K562 (cell line): ENCODE measurements around the gene HEMK1. TPM values are rescaled to one million over a fixed set of nuclear protein-coding genes. Genes with fewer than 3 reads are reported as not detected.

ENCODE experiments used
- ELF4 ChIP-seq: fragments of 450-650 bp; formaldehyde crosslinking; IDR thresholded peaks from 2 replicates; pipeline ENCODE4 v1.4.0; 2022; ENCODE audit warnings: missing genetic modification characterization
- MAFK ChIP-seq: IDR thresholded peaks from 2 replicates; pipeline ENCODE4 v1.6.1; 2011; ENCODE audit warnings: low read length, improper control_type of control experiment
- NCOA6 ChIP-seq: fragments of 450-650 bp; IDR thresholded peaks from 2 replicates; pipeline ENCODE4 v1.6.1; 2017; ENCODE audit warnings: mild to moderate bottlenecking
- NR4A1 ChIP-seq, 2 experiments: fragments of 250-450 bp in 1 of 2; fragments of 450-650 bp in 1 of 2; sonication (Bioruptor Pico) in 1 of 2; IDR thresholded peaks; 2 replicates each; pipeline versions ENCODE4 v1.4.0 to v1.6.1; 2016 to 2020; ENCODE audit warnings: mild to moderate bottlenecking in 2 of 2, missing compliant biosample characterization in 1 of 2, missing genetic modification characterization in 1 of 2, moderate library complexity in 1 of 2
- ZNF551 ChIP-seq: fragments of 250-450 bp; sonication (Bioruptor Pico); IDR thresholded peaks from 2 replicates; pipeline ENCODE4 v1.5.0; 2021; ENCODE audit warnings: mild to moderate bottlenecking, moderate library complexity
- polyA plus RNA-seq, 8 experiments: library from polyadenylated mRNA; depleted of rRNA in 4 of 8; stranded (reverse) in 5 of 8; unstranded in 3 of 8; fragments of >200 nt; fragmentation: Nextera tagmentation in 2 of 8; fragmentation: Illumina TruSeq in 1 of 8; extraction: Ambion mirVana in 2 of 8; extraction: Trizol in 1 of 8; gene quantifications; 2 replicates each; pipeline versions ENCODE4 v1.2.1 to v1.2.3, GENCODE V29; 2011 to 2014; ENCODE audit warnings: inconsistent platforms in 1 of 8, missing spikeins in 1 of 8
- total RNA-seq, 7 experiments: library from RNA; depleted of rRNA in 6 of 7; stranded (reverse); fragments of >200 nt in 6 of 7; fragmentation: Illumina TruSeq in 2 of 7; extraction: Trizol in 2 of 7; gene quantifications; 2 replicates each; pipeline versions ENCODE4 v1.2.1 to v1.2.3, GENCODE V29; 2011 to 2021; ENCODE audit warnings: low replicate concordance in 1 of 7
- TF ChIP-seq, protein P1 (sequence below): fragments of 150-350 bp; IDR thresholded peaks from 2 replicates; pipeline ENCODE4 v1.6.1; 2014; ENCODE audit warnings: low read depth, mild to moderate bottlenecking, low read length, borderline replicate concordance
- TF ChIP-seq, protein P2 (sequence below), 2 experiments: IDR thresholded peaks; 2 replicates each; pipeline ENCODE4 v1.6.1; 2012; ENCODE audit warnings: improper control_type of control experiment in 2 of 2, low read depth in 2 of 2, low read length in 2 of 2, borderline replicate concordance in 1 of 2
- TF ChIP-seq, protein P3 (sequence below), 2 experiments: fragments of 450-650 bp in 1 of 2; sonication (generic) in 1 of 2; formaldehyde crosslinking in 1 of 2; IDR thresholded peaks in 1 of 2; conservative IDR thresholded peaks in 1 of 2; 2 replicates each; pipeline versions ENCODE4 v1.6.1 to v1.8.1; 2016 to 2023; ENCODE audit warnings: mild to moderate bottlenecking in 2 of 2, moderate library complexity in 2 of 2, inconsistent platforms in 1 of 2, missing genetic modification reagents in 1 of 2
- TF ChIP-seq, protein P4 (sequence below): fragments of 450-650 bp; formaldehyde crosslinking; IDR thresholded peaks from 2 replicates; pipeline ENCODE4 v1.4.0; 2022; ENCODE audit warnings: mild to moderate bottlenecking, moderate library complexity
- TF ChIP-seq, protein P5 (sequence below): sonication (generic); formaldehyde crosslinking; IDR thresholded peaks from 2 replicates; pipeline ENCODE4 v1.8.1; 2023; ENCODE audit warnings: mild to moderate bottlenecking, missing genetic modification reagents
- TF ChIP-seq, protein P6 (sequence below): fragments of 450-650 bp; IDR thresholded peaks from one replicate; pipeline ENCODE4 v1.6.1; 2018; ENCODE audit warnings: mild to moderate bottlenecking, moderate library complexity; ENCODE audit not compliant: partially characterized antibody

Gene HEMK1
- total and polyA plus RNA-seq, 9 of the 15 experiments (the other 6 are each of a cell fraction or from before 2014, with no cell fraction given): 2.0 to 16.8 (median 11.4) TPM

DNA sequence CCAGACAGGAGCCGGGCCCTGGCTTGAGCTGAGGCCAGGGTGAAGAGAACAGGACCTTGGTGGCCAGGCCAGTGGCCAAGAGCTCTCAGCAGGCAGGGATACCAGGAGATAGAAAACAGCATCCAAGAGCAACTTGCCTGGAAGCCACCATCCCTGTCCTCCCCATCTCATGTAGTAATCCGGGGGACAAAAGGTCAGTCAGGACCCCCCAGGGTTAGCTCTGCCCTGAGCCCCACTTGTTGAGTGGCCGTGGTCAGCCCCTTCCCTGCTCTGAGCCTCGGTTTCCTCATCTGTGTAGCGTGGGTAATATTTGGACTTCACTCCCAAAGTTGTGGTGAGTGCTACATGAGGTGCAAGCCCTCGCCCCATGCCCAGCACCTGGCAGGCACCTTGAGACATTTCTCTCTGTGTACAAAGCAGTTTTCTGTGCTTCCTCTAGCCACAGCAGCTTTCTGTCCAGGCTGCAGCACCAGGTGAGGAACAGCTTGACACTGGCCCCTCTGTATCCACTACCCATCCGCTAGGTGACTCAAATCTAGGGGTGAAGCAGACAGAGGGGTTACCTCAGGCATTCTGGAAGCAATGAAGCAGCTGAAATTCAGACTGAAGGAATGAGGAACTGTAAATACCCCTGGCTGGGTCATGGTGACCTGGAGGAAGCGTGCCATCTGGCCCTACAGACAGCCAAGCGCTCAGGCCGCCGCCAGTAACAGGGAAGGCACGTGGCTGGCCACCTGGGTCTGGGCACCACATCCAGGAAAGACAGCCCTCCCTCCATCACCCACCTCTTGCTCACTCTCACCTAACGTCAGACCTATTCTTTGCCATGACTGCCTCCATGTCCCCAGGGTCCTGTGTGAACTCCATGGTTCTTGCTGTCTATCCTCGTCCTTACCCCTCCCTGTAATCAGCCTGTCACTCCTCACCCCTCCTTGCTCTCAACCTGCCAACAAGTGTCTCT, 35.6 kb downstream of the HEMK1 start (continued):
- TF ChIP-seq, protein P1, sequence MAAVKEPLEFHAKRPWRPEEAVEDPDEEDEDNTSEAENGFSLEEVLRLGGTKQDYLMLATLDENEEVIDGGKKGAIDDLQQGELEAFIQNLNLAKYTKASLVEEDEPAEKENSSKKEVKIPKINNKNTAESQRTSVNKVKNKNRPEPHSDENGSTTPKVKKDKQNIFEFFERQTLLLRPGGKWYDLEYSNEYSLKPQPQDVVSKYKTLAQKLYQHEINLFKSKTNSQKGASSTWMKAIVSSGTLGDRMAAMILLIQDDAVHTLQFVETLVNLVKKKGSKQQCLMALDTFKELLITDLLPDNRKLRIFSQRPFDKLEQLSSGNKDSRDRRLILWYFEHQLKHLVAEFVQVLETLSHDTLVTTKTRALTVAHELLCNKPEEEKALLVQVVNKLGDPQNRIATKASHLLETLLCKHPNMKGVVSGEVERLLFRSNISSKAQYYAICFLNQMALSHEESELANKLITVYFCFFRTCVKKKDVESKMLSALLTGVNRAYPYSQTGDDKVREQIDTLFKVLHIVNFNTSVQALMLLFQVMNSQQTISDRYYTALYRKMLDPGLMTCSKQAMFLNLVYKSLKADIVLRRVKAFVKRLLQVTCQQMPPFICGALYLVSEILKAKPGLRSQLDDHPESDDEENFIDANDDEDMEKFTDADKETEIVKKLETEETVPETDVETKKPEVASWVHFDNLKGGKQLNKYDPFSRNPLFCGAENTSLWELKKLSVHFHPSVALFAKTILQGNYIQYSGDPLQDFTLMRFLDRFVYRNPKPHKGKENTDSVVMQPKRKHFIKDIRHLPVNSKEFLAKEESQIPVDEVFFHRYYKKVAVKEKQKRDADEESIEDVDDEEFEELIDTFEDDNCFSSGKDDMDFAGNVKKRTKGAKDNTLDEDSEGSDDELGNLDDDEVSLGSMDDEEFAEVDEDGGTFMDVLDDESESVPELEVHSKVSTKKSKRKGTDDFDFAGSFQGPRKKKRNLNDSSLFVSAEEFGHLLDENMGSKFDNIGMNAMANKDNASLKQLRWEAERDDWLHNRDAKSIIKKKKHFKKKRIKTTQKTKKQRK: no peak
- TF ChIP-seq, protein P2, sequence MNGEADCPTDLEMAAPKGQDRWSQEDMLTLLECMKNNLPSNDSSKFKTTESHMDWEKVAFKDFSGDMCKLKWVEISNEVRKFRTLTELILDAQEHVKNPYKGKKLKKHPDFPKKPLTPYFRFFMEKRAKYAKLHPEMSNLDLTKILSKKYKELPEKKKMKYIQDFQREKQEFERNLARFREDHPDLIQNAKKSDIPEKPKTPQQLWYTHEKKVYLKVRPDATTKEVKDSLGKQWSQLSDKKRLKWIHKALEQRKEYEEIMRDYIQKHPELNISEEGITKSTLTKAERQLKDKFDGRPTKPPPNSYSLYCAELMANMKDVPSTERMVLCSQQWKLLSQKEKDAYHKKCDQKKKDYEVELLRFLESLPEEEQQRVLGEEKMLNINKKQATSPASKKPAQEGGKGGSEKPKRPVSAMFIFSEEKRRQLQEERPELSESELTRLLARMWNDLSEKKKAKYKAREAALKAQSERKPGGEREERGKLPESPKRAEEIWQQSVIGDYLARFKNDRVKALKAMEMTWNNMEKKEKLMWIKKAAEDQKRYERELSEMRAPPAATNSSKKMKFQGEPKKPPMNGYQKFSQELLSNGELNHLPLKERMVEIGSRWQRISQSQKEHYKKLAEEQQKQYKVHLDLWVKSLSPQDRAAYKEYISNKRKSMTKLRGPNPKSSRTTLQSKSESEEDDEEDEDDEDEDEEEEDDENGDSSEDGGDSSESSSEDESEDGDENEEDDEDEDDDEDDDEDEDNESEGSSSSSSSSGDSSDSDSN (IDR thresholded peaks at IDR 0.05; ENCODE audit: borderline replicate concordance in 1 of 2, low read depth in 2 of 2, low read length in 2 of 2): no peak
- TF ChIP-seq ZNF551 (CRISPR knock-in tag) (no peak), MAFK (no peak), NR4A1 (CRISPR knock-in tag; IDR thresholded peaks at IDR 0.05) (no peak), NR4A1 (tag; IDR thresholded peaks at IDR 0.05) (peak; percentile 87), ELF4 (CRISPR knock-in tag) (peak; percentile 77; the same call in 1 of the 2 replicates), NCOA6 (no peak)
- TF ChIP-seq, protein P3, sequence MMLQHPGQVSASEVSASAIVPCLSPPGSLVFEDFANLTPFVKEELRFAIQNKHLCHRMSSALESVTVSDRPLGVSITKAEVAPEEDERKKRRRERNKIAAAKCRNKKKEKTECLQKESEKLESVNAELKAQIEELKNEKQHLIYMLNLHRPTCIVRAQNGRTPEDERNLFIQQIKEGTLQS (IDR thresholded peaks at IDR 0.05): no peak
- TF ChIP-seq, protein P3 (CRISPR knock-in tag; conservative IDR thresholded peaks at IDR 0.05): no peak
- TF ChIP-seq, protein P4, sequence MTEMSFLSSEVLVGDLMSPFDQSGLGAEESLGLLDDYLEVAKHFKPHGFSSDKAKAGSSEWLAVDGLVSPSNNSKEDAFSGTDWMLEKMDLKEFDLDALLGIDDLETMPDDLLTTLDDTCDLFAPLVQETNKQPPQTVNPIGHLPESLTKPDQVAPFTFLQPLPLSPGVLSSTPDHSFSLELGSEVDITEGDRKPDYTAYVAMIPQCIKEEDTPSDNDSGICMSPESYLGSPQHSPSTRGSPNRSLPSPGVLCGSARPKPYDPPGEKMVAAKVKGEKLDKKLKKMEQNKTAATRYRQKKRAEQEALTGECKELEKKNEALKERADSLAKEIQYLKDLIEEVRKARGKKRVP (CRISPR knock-in tag): peak; percentile 59; the same call in 1 of the 2 replicates
- TF ChIP-seq, protein P5, sequence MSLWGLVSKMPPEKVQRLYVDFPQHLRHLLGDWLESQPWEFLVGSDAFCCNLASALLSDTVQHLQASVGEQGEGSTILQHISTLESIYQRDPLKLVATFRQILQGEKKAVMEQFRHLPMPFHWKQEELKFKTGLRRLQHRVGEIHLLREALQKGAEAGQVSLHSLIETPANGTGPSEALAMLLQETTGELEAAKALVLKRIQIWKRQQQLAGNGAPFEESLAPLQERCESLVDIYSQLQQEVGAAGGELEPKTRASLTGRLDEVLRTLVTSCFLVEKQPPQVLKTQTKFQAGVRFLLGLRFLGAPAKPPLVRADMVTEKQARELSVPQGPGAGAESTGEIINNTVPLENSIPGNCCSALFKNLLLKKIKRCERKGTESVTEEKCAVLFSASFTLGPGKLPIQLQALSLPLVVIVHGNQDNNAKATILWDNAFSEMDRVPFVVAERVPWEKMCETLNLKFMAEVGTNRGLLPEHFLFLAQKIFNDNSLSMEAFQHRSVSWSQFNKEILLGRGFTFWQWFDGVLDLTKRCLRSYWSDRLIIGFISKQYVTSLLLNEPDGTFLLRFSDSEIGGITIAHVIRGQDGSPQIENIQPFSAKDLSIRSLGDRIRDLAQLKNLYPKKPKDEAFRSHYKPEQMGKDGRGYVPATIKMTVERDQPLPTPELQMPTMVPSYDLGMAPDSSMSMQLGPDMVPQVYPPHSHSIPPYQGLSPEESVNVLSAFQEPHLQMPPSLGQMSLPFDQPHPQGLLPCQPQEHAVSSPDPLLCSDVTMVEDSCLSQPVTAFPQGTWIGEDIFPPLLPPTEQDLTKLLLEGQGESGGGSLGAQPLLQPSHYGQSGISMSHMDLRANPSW (CRISPR knock-in tag): no peak
- TF ChIP-seq, protein P6, sequence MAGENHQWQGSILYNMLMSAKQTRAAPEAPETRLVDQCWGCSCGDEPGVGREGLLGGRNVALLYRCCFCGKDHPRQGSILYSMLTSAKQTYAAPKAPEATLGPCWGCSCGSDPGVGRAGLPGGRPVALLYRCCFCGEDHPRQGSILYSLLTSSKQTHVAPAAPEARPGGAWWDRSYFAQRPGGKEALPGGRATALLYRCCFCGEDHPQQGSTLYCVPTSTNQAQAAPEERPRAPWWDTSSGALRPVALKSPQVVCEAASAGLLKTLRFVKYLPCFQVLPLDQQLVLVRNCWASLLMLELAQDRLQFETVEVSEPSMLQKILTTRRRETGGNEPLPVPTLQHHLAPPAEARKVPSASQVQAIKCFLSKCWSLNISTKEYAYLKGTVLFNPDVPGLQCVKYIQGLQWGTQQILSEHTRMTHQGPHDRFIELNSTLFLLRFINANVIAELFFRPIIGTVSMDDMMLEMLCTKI: no peak
- TF ChIP-seq, all 486 proteins: peak for 54
